IMR-90 (cell line): ENCODE measurements around the gene ZNF485. TPM values are rescaled to one million over a fixed set of nuclear protein-coding genes. Genes with fewer than 3 reads are reported as not detected.

Experiments used
- ATAC-seq: fragments of 200-7000 bp; cut with Tn5 transposase; 2 replicates; pipeline ENCODE4 v1.9.1; 2020; ENCODE audit warnings: low read depth, mild to moderate bottlenecking, moderate library complexity
- BruUV-seq: library from RNA; stranded (reverse); fragments of 400-500 nt; replicated peaks from 2 replicates; lab custom pipeline; 2021; lab: Mats Ljungman, UMichigan
- CTCF ChIA-PET: fragments of 300-600 bp; formaldehyde crosslinking; extraction: SDS; loops from one replicate; lab custom pipeline; 2021; ENCODE audit warnings: antibody characterized with exemption; lab: Yijun Ruan, JAX
- POLR2A ChIA-PET: fragments of 300-600 bp; sonication (Branson Sonifier 250); formaldehyde crosslinking; loops from one replicate; lab custom pipeline; 2022; ENCODE audit warnings: antibody characterized with exemption; ENCODE audit not compliant: unreplicated experiment; lab: Charles Lee
- DNase-seq: peaks from one replicate; pipeline ENCODE4 v3.0.0; 2013
- H2AFZ ChIP-seq: replicated peaks from 2 replicates; pipeline ENCODE3; 2013; ENCODE audit warnings: low read length, mild to moderate bottlenecking; ENCODE audit not compliant: poor library complexity
- H2AK5ac ChIP-seq: 2 replicates; pipeline ENCODE4 v1.6.1; 2013; ENCODE audit warnings: low read depth, low read length, inconsistent platforms
- H2AK9ac ChIP-seq: replicated peaks from 2 replicates; pipeline ENCODE3; 2013; ENCODE audit warnings: mild to moderate bottlenecking, low read depth, low read length, moderate library complexity; ENCODE audit not compliant: poor library complexity
- H2BK120ac ChIP-seq: 2 replicates; pipeline ENCODE4 v1.6.1; 2013; ENCODE audit warnings: low read depth, low read length, inconsistent platforms
- H2BK15ac ChIP-seq: 3 replicates; pipeline ENCODE4 v1.6.1; 2013; ENCODE audit warnings: low read depth, low read length, inconsistent platforms
- H2BK20ac ChIP-seq: 2 replicates; pipeline ENCODE4 v1.6.1; 2013; ENCODE audit warnings: low read depth, mild to moderate bottlenecking, inconsistent platforms, low read length, moderate library complexity
- H2BK5ac ChIP-seq: 2 replicates; pipeline ENCODE4 v1.6.1; 2013; ENCODE audit warnings: mild to moderate bottlenecking, low read depth, low read length, inconsistent platforms; ENCODE audit not compliant: poor library complexity, severe bottlenecking
- H3K14ac ChIP-seq: replicated peaks from 2 replicates; pipeline ENCODE4 v1.6.1; 2013; ENCODE audit warnings: low read depth, low read length, inconsistent platforms
- H3K18ac ChIP-seq: 2 replicates; pipeline ENCODE4 v1.6.1; 2013; ENCODE audit warnings: low read depth, low read length, control low read depth
- H3K23ac ChIP-seq: 2 replicates; pipeline ENCODE4 v1.6.1; 2013; ENCODE audit warnings: low read depth, low read length, inconsistent platforms
- H3K27ac ChIP-seq: 2 replicates; pipeline ENCODE4 v1.5.1; 2013; ENCODE audit warnings: mild to moderate bottlenecking, control low read depth, low read length; ENCODE audit not compliant: insufficient read depth
- H3K27me3 ChIP-seq: 2 replicates; pipeline ENCODE4 v1.6.1; 2013; ENCODE audit warnings: low read length; ENCODE audit not compliant: control insufficient read depth, insufficient read depth
- H3K36me3 ChIP-seq: 2 replicates; pipeline ENCODE4 v1.6.1; 2013; ENCODE audit warnings: low read length, mixed read lengths; ENCODE audit not compliant: control insufficient read depth, insufficient read depth
- H3K4ac ChIP-seq: 2 replicates; pipeline ENCODE4 v1.6.1; 2013; ENCODE audit warnings: low read depth, low read length, inconsistent platforms
- H3K4me1 ChIP-seq: 2 replicates; pipeline ENCODE4 v1.6.1; 2013; ENCODE audit warnings: low read length, mixed read lengths; ENCODE audit not compliant: control insufficient read depth, insufficient read depth
- H3K4me2 ChIP-seq: 2 replicates; pipeline ENCODE4 v1.6.1; 2013; ENCODE audit warnings: low read depth, mild to moderate bottlenecking, control low read depth, low read length, moderate library complexity
- H3K4me3 ChIP-seq: 2 replicates; pipeline ENCODE4 v1.5.1; 2013; ENCODE audit warnings: low read depth, mild to moderate bottlenecking, control low read depth, low read length, moderate library complexity; ENCODE audit not compliant: insufficient read depth
- H3K56ac ChIP-seq: 2 replicates; pipeline ENCODE4 v1.6.1; 2013; ENCODE audit warnings: low read length, inconsistent platforms; ENCODE audit not compliant: insufficient read depth; ENCODE audit errors: extremely low read depth
- H3K79me1 ChIP-seq, 2 experiments: 2 replicates each; pipeline ENCODE4 v1.6.1; 2013; ENCODE audit warnings: low read length in 2 of 2, inconsistent platforms in 1 of 2, low read depth in 1 of 2
- H3K9ac ChIP-seq: 2 replicates; pipeline ENCODE4 v1.6.1; 2013; ENCODE audit warnings: low read depth, low read length, control low read depth
- H3K9me1 ChIP-seq: 2 replicates; pipeline ENCODE4 v1.6.1; 2013; ENCODE audit warnings: low read length, inconsistent platforms; ENCODE audit not compliant: insufficient read depth
- H3K9me3 ChIP-seq: 2 replicates; pipeline ENCODE4 v1.6.1; 2013; ENCODE audit warnings: low read length; ENCODE audit not compliant: control insufficient read depth, insufficient read depth
- H4K20me1 ChIP-seq: 2 replicates; pipeline ENCODE4 v1.6.1; 2013; ENCODE audit warnings: low read length, inconsistent platforms; ENCODE audit not compliant: insufficient read depth
- H4K5ac ChIP-seq: 2 replicates; pipeline ENCODE4 v1.6.1; 2013; ENCODE audit warnings: mild to moderate bottlenecking, low read depth, low read length, control low read depth
- H4K8ac ChIP-seq, 2 experiments: 2 replicates each; pipeline ENCODE4 v1.6.1; 2013; ENCODE audit warnings: low read depth in 2 of 2, low read length in 2 of 2, control low read depth in 1 of 2, inconsistent platforms in 1 of 2
- H4K91ac ChIP-seq: 2 replicates; pipeline ENCODE4 v1.6.1; 2013; ENCODE audit warnings: low read depth, low read length, inconsistent platforms; ENCODE audit not compliant: insufficient read depth
- MAZ ChIP-seq: IDR thresholded peaks from 2 replicates; pipeline ENCODE4 v1.6.1; 2012; ENCODE audit warnings: low read depth, mild to moderate bottlenecking, low read length, improper control_type of control experiment, moderate library complexity, borderline replicate concordance
- WGBS, 2 experiments: methylation state at CpG; one replicate each; pipeline versions ENCODE4 v1.1.5 to v1.1.7; 2013; ENCODE audit warnings: missing lambda C conversion rate in 2 of 2; ENCODE audit not compliant: insufficient read length in 1 of 2; ENCODE audit errors: extremely low coverage in 2 of 2; 5-methylcytosine and 5-hydroxymethylcytosine counted together
- dilution Hi-C: fragments of 300-500 bp; cut with HindIII; formaldehyde crosslinking; loops from one replicate; pipeline ENCODE4 v1.14.3; 2018; ENCODE audit warnings: low sequenced_read_pairs; ENCODE audit not compliant: unreplicated experiment
- in situ Hi-C: fragments of 300-500 bp; cut with MboI; formaldehyde crosslinking; loops from 3 replicates; pipeline ENCODE4 v1.14.3; 2019; ENCODE audit warnings: low sequenced_read_pairs, inconsistent platforms, mixed read lengths
- intact Hi-C: fragments of 100-400 bp; cut with micrococcal nuclease; formaldehyde crosslinking; loops from 2 replicates; pipeline ENCODE4 v1.10.0; 2022
- polyA plus RNA-seq, 3 experiments: library from polyadenylated mRNA; depleted of rRNA; stranded (reverse); fragments of >200 nt; gene quantifications; 2 replicates each; pipeline ENCODE4 v1.2.3, GENCODE V29; 2012; ENCODE audit warnings: low replicate concordance in 1 of 3
- total RNA-seq: library from RNA; depleted of rRNA; stranded (reverse); fragments of >200 nt; gene quantifications from 2 replicates; pipeline ENCODE4 v1.2.3, GENCODE V29; 2012

Gene ZNF485
- total and polyA plus RNA-seq, 2 of the 4 experiments (the other 2 are of a cell fraction) = 1.0 to 2.2 TPM

GRCh38 chr10:43576580-43576979, 29.7 kb upstream of the ZNF485 start:
- H3K27me3 ChIP-seq = no peaks in the 10 kb centered on the region
- no peak overlapping the region for H2AK9ac ChIP-seq
- H2AK5ac ChIP-seq = no peak overlapping the region
- no peak overlapping the region for H3K4me2 ChIP-seq
- no peak overlapping the region for H3K23ac ChIP-seq
- WGBS, 2 experiments = no CpG with 5 or more reads among the region's 5 CpGs
- peaks cover 6 to 7% of the 10 kb centered on the region in 2 experiments; a peak in 2 of 4 replicates for H3K79me1 ChIP-seq
- no peak overlapping the region for H3K4ac ChIP-seq
- ATAC-seq (no peak), DNase-seq (no peak)
- no peak overlapping the region for H3K9ac ChIP-seq
- H3K27ac ChIP-seq = no peak overlapping the region
- no TSS peak for BruUV-seq
- no peak overlapping the region for H2BK20ac ChIP-seq
- no peak overlapping the region for H3K14ac ChIP-seq
- no peak overlapping the region for H3K18ac ChIP-seq
- no peak overlapping the region for H3K56ac ChIP-seq
- H3K9me3 ChIP-seq = no peaks in the 10 kb centered on the region
- H4K5ac ChIP-seq = no peak overlapping the region
- POLR2A ChIA-PET = no interaction called here
- TF ChIP-seq MAZ = no peak
- no peaks in the 10 kb centered on the region for H3K36me3 ChIP-seq
- no peak overlapping the region for H2BK15ac ChIP-seq
- no peak overlapping the region for H4K8ac ChIP-seq
- H3K9me1 ChIP-seq = no peaks in the 10 kb centered on the region
- H4K20me1 ChIP-seq = no peaks in the 10 kb centered on the region
- H3K4me1 ChIP-seq = no peaks in the 10 kb centered on the region
- intact Hi-C loops (no loop called here), dilution Hi-C loops (no loop called here), in situ Hi-C loops (no loop called here)
- no peak overlapping the region for H2AFZ ChIP-seq
- H2BK5ac ChIP-seq = no peak overlapping the region
- no peak overlapping the region for H4K91ac ChIP-seq
- H3K4me3 ChIP-seq = no peak overlapping the region
- H2BK120ac ChIP-seq = no peak overlapping the region
- CTCF ChIA-PET = no interaction called here
